ENCODE results near the gene ADCY7.

DNA sequence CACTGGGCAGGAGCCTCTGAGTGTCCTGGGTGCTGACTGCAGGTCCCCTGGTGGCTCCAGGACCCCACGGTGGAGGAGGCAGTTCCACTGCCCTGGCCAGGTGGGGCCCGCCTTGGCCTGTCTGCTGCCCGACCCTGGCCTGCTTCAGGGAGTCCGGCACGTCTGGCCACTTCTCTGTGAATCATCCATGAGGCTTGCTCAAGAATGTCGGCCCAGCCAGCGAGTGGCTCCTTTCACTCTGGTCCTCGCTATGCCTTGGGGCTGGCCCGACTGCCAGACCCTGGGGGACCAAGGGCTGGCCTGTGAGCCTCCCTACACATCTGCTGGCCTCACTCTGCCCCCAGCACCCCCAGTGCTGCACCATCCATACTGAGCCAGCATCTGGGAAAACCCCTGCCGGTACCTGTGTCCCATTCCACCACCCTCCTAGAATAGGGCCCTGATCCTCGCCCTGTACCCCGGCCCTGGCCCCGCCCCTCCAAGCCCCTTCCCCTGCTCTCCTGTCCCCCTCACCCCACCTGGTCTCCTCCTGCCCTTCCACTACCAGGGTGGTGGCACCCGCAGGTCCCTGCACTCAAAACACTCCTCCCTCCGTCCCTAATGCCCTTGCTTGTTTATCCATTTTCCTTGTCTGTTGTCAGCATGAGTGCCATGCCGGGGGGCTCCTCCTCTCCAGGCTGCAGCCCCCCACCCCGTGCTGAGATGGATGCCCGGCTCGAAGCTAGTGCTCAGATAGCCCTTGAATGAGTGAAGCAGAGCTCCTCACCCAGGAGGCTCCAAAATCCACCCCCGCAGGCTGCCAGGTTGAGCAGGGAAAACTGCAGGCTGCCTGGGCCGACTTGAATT, 35.5 kb downstream of the ADCY7 start:
- TF ChIP-seq RARB (CRISPR knock-in tag; IDR thresholded peaks at IDR 0.05) (no peak), ZFP30 (CRISPR knock-in tag; IDR thresholded peaks at IDR 0.05) (no peak), PPARA (CRISPR knock-in tag; IDR thresholded peaks at IDR 0.05; ENCODE audit: borderline replicate concordance) (no peak), ISL1 (CRISPR knock-in tag; IDR thresholded peaks at IDR 0.05) (no peak), BACH2 (CRISPR knock-in tag; IDR thresholded peaks at IDR 0.05; ENCODE audit: borderline replicate concordance) (no peak)
- TF ChIP-seq, protein P1, sequence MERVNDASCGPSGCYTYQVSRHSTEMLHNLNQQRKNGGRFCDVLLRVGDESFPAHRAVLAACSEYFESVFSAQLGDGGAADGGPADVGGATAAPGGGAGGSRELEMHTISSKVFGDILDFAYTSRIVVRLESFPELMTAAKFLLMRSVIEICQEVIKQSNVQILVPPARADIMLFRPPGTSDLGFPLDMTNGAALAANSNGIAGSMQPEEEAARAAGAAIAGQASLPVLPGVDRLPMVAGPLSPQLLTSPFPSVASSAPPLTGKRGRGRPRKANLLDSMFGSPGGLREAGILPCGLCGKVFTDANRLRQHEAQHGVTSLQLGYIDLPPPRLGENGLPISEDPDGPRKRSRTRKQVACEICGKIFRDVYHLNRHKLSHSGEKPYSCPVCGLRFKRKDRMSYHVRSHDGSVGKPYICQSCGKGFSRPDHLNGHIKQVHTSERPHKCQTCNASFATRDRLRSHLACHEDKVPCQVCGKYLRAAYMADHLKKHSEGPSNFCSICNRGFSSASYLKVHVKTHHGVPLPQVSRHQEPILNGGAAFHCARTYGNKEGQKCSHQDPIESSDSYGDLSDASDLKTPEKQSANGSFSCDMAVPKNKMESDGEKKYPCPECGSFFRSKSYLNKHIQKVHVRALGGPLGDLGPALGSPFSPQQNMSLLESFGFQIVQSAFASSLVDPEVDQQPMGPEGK (CRISPR knock-in tag; IDR thresholded peaks at IDR 0.05; ENCODE audit: borderline replicate concordance), result no peak

All from SK-N-SH treated with all-trans-retinoic acid at 6 μM for 48 hours (cell line).